HG03135 (cell line): Measurements from ENCODE around the gene NOP53.
A peak's percentile ranks its signal among the peaks of the same experiment; 100 is the strongest.
"Not testable (repeated sequence)": the region's sequence is repeated elsewhere in the genome, so short reads cannot be mapped to it uniquely, and the experiment has no call there.

Experiments
- ATAC-seq: cut with Tn5 transposase; IDR thresholded peaks from one replicate; pipeline ENCODE4 v1.9.1; 2021; ENCODE audit warnings: mild to moderate bottlenecking, moderate library complexity; ENCODE audit not compliant: unreplicated experiment

Gene NOP53

DNA sequence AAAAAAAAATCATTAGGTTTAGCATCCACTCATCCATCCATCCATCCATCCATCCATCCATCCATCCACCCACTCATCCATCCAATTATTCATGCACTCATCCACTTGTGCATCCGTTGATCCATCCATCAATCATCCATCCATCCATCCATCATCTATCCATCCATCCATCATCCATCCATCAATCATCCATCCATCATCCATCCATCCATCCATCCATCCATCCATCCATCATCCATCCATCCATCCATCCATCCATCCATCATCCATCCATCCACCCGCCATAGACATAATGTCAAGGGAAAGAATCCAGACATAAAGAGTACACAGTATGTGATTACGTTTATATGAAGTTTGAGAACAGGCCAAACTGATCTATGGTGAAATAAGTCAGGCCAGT is 24.2 kb downstream of the NOP53 start:
- no peak for ATAC-seq

DNA sequence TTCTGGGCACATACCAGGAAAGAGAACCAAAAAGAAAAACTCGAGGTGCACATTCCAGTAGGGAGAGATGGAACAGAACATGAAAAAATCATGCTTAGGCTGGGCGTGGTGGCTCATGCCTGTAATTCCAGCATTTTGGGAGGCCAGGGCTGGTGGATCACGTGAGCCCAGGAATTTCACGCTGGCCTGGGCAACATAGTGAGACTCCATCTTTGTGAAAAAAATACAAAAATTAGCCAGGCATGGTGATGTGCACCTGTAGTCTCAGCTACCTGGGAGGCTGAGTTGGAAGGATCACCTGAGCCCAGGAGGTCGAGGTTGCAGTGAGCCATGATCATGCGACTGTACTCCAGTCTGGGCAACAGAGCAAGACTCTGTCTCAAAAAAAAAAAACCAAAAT is 25.9 kb downstream of the NOP53 start:
- ATAC-seq = not testable (repeated sequence)

DNA sequence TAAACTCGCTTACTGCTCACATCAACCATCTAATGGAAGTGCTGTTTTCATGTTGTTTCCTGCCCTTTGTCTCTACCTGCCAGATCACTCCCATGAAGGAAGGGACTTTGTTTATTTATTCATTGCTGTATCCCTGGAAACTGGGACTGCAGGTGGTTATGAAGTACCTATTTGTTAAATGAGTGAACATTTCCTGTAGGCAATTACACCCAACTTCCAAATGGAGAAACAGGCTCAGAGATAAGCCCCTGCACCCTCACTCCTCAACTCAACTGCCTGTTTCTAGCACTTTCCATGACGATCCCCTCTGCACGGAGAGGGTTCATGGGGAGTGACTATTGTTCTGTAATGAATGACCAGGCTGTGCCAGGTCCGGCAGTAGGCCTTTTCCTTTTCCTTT is 31.2 kb downstream of the NOP53 start:
- ATAC-seq = no peak

DNA sequence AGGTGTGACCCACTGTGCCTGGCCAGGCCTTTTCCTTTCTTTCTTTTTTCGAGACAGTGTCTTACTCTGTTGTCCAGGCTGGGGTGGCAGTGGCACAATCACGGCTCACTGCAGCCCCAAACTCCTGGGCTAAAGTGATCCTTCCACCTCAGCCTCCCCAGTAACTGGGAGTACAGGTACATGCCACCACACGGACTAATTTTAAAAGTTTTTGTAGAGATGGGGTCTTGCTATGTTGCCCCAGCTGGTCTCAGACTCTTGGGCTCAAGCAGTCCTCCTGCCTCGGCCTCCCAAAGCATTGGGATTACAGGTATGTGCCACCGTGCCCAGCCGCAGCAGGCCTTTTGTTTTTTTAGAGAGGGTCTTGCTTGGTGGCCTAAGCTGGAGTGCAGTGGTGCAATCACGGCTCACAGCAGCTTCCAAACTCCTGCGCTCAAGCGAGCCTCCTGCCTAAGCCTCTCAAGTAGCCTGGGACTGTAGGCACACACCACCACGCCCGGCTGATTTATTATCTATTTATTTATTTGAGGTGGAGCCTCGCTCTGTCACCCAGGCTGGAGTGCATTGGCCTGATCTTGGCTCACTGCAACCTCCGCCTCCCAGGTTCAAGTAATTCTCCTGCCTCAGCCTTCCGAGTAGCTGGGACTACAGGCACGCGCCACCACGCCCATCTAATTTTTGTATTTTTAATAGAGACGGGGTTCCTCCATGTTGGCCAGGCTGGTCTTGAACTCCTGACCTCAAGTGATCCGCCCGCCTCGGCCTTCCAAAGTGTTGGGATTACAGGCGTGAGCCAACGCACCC is 32.1 kb downstream of the NOP53 start:
- ATAC-seq = not testable (repeated sequence)

DNA sequence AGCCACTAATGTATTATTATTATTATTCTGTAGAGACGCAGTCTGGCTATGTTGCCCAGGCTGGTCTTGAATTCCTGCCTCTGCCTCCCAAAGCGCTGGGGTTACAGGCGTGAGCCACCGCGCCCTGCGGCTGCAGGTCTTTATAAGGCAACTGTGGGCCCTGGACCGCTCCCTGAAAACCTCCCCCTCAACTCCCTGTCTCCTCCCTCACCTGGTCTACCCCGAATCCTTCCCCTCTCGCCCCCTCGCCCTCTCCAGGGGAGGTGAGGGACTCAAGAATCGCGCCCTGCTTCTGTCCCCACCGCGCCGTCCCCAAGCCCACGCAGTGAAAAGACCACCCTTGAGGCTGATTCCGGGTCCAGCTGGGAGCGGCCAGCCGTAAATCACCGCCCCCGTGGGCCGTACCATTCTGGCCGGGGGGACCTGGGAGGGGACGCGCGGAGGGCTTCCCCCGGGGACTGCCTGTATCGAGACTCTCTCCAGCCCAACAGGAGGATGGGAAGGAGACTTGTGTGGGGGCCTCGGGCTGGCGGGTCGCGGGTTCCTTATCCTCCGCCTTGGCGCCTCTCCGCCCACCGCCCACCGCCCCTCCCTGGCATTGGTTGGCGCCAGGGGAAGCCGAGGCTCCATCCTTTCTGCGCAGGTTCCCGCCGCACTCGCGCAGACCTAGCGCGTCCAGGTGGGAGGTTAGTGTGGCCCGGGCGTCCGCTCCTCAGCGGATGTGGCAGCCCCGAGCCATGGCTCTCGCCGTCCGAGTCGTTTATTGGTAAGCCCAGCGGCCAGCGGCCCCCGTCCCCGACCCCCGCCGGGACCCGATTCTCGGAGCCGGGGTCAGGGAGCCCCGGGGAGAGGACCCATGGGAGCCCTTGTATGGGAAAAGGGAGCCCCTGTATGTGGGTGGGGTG is 33.0 kb downstream of the NOP53 start, which contains the start of gene SELENOW:
TSS of gene SELENOW (plus strand) at position 655 of the 905 bp plus-strand sequence. CDS start at position 738, 83 bp downstream.
- ATAC-seq = peak; percentile 76

DNA sequence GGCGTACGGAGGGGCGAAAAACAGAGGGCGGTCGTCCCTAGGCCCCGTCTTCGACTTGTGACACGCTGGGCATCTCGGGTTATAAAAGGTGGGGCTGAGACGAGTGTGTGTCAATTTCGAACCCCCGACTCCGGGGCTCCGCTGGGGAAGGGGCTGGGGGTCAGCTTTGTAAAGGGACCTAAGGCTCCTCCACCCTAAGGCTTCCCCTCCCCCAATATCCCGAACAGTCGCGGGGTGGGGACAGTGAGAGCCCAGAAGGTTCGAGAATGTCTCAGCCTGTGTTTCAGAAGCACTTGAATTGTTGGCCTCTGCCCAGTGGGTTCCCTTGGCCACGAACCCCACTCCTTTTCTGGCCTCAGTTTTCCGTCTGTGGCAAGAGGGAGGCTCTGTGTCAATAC is 33.6 kb downstream of the NOP53 start:
- no peak for ATAC-seq

DNA sequence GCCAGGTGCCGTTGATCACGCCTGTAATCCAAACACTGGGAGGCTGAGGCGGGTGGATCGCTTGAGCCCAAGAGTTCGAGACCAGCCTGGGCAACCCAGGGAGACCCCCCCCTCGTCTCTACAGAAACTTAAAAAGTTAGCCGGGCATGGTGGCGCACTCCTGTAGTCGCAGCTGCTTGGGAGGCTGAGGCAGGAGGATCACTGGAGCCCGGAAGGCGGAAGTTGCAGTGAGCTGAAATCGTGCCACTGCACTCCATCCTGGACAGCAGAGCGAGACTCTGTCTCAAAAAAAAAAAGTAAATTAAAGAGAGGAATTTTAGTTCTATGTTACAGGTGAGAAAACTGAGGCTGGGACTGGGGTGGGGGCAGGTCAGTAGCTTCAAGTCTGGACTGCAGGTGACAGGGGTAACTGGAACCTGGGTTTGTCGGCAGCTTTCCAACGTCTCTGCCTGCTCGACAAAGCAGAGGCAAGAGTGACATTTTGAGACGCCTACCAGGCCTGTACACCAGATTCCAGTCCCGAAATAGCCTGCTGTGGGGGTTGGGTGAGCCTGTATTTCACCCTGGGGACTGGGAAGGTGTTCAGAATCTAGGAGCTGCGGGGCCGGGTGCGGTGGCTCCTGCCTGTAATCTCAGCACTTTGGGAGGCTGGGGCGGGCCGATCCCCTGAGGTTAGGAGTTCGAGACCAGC is 34.3 kb downstream of the NOP53 start:
- no peak for ATAC-seq

DNA sequence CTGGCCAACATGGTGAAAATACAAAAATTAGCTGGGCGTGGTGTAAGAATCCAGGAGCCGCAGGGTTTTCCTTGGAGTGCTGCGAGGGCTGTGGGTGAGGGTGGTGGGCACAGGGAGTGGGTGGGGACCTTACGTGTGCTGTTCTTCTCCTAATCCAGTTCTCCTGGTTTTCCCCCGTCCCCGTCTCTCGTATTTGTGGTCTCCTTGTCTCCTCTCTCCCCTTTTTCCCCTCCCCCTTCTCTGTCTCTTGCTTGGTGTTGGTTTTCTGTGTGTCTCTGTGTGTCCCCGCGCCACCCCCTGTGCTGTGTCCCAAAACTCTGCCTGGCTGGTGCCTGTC is 34.8 kb downstream of the NOP53 start:
- ATAC-seq = no peak

DNA sequence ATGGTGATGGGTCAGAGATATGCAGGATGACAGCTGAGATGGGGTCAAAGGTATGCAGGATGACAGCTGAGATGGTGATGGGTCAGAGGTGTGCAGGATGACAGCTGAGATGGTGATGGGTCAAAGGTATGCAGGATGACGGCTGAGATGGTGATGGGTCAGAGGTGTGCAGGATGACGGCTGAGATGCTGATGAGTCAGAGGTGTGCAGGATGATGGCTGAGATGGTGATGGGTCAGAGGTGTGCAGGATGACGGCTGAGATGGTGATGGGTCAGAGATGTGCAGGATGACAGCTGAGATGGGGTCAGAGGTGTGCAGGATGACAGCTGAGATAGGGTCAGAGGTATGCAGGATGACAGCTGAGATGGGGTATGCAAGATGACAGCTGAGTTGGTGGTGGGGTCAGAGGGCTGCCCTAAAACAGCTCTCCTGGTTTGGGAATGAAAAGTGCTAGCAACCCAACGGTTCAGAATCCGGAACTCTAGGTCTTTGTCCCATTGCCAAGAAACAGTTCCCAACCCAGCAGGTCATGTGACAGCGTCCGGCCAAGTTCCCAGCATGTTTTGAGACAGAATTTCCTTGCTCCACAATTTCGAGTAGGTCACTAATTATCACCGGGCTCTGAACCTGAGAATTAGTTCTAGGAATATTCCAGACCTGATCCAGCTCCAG is 36.4 kb downstream of the NOP53 start:
- no peak for ATAC-seq

DNA sequence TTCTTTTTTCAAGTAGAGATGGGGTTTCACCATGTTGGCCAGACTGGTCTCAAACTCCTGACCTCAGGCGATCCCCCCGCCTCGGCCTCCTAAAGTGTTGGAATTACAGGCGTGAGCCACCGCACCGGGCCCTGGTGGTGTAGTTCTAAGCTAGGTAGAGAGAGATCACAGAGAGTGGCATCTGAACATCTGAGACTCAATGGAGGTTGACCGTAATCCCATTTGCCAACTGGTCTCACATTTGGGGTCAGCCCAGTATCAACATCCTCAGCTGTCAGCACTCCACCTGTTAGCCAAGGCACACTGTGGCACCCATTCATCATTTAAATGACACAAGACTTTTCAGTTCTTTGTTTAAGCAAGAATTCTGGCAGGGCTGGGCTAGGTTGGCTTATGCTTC is 41.2 kb downstream of the NOP53 start:
- ATAC-seq = no peak

DNA sequence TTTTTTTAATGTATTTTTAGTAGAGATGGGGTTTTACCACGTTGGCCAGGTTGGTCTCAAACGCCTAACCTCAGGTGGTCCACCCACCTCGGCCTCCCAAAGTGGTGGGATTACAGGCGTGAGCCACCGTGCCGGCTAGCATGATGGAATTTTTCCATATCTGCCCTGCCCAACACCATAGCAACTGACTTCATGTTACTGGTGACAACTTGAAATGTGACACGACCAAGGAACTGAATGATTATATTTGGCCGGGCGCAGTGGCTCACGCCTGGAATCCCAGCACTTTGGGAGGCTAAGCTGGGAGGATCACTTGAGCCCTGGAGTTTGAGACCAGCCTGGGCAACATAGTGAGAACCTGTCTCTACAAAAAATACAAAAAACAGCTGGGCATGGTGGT is 42.0 kb downstream of the NOP53 start:
- not testable (repeated sequence) for ATAC-seq

DNA sequence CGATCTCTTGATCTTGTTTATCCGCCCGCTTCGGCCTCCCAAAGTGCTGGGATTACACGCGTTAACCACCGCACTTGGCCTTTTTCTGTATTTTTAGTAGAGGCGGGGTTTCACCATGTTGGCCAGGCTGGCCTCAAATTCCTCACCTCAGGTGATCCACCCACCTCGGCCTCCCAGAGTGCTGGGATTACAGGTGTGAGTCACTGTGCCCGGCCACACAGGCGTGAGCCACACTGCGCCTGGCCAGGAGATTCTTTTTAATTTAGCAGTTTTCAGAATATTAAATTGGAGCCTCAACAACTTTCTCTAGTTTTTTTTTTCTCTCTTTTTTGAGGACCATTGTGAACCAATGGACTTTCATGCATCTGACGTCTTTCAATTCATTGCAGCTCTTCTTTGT is 44.5 kb downstream of the NOP53 start:
- ATAC-seq = not testable (repeated sequence)

DNA sequence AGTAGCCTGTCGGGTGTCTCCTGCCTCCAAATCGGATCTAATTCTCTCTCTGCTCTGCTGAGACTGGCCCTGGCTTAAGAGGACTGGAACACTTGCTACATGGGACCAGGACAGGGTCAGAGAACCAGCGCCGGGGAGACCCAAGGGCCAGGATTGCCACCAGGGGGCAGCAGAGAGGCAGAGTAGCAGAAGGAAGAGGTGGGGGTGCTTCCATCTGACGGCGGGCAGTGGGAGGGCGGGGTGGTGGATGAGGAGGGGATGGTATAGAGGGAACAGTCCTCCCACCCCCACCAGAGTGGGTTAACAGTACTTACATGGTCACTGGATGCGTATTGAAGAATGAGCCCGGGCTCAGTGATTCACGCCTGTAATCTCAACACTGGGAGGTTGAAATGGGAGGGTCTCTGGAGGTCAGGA is 45.1 kb downstream of the NOP53 start:
- no peak for ATAC-seq

DNA sequence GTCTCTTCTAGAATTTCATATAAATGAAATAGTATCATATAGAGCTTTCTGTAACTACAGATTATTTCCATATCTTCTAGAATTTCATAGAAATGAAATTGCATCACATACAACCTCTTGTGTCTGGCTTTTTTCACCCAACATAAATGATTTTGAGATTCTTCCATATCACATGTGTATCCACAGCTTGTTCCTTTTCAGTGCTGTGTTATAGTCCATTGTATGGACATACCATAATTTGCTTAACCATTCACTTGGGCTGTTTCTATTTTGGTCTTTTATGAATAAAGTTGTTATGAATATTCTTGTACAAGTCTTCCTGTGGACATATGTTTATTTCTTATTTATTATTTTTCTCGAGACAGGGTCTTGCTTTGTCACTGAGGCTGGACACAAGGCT is 47.3 kb downstream of the NOP53 start:
- no peak for ATAC-seq

DNA sequence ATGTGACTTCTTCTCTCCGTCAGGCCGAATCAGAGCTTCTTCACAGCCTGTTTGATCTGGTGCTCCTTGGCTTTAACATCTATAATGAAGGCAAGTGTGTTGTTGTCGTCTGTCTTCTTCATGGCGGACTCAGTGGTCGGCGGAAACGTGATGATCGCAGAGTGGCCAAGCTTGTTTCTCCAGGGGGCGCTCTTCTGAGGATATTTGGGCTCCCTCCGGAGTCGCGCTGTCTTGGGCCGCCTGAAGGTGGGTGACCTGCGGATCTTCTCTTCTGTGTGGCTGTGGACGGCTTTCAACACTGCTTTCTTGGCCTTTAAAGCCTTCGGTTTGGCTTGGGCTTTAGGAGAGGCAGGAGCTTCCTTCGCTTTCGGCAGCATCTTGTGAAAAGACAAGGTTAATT is 49.2 kb downstream of the NOP53 start:
- no peak for ATAC-seq

DNA sequence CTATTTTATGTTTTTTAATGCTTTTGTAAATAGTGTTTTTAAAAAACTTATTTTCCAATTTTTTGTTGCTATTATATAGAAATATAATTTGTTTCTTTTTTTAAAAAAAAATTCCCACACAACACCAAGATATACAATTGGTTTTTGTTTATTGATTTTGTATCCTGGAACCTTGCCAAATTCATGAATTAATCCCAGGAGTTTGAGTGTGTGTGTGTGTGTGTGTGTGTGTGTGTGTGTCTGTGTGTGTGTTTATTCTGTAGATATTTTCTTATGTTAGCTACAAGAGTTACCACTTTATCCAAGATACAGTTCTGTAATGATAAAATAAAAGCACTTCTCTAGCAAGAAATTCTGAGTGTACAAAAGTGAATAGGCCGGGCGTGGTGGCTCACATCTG is 51.4 kb downstream of the NOP53 start:
- ATAC-seq = no peak

DNA sequence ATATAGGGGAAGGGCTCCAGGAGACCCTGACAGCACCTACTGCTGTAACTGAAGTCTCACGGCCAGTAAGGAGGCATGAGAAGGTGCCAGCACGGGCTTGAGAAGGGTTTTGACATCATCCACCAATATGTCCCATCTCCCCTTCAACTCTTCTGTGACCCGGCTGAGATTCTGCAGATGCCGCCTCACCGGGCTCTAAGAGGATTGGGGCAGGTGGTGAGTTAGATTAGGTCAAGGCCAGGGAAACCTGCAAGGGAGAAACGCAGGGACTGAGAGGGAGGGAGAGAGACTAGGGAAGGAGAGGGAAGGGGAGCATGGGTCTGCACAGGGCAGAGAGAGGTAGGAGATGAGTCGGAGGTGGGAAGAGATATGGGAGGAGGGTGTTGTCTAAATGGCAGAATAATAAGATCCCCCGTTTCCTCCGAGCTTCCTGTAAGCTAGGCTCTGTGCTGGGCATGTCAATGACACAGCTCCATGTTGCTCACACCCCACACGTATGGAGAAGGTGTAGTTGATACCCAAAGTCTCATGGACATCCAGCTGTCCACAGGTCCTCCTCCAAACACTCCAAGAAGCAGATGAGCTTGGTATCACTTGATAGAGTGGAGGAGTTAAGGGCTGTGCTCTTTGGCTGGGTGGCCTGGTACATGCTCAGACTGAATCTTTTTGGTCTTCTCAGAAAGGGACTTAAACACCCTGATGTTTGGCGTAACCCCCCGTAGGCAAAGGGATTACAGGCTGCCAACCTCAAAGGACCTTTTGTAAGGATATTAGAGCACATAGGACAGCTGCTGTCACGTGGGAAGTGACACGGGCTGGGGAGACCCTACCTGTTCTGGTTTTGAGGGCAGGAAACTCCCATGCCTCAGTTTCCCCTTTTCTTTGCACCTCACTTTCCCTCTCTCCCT is 52.9 kb downstream of the NOP53 start:
- ATAC-seq = no peak

DNA sequence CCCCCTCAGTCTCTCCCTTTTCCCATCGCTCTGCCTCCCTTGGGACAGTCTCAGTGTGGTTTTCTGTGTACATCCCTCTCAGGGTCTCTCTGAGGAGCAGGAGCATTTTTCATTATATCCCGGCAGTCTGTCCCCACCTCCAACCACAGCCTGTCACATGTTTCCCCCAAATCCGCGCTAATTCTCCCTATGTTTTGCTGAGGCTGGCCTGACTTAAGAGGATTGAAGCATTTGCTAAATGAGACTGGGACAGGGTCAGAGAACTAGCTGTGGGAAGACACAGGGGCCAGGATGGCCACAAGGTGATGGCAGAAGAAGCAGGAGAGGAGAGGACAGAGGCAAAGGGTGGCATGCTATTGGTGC is 53.5 kb downstream of the NOP53 start:
- no peak for ATAC-seq

DNA sequence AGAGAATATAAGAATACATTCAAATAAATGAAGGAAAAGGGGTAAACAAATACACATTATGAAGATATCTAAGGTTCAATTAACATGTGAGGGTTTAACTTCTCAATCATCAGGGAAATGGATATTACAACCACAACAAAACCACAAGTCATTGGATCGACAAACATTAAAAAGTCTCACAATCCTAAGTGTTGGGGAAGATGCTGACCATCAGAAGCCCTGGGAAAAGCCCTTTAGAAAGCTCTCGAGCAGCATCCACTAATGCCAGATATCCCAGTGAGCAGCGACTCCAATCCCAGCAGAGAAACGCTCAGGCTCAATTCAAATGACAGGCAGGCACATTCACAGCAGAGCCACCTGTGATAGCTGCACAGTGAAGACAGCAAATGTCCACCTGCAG is 55.9 kb downstream of the NOP53 start:
- no peak for ATAC-seq

DNA sequence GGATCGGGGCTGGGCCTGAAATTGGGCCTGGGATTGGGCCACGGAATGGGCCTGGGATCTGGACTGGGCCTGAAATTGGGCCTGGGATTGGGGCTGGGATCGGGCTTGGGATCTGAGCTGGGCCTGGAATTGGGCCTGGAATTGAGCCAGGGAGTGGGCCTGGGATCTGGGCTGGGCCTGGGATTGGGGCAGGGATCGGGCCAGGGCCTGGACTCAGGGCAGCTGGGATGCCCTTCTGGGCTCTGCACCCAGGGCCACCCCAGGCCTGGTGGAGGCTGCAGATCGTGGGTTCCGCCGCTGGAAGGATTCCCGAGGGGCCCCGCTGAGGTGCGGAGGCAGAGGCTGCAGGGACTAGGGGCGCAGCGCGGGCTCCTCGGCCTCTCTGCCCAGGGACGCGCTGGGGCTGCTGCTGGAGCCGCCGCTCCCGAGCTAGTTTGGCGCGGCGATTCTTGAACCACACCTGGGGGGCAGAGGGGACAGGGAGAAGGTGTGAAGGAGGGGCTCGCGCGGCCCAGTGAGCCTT is 57.2 kb downstream of the NOP53 start:
- no peak for ATAC-seq
